ENCODE data around the gene CHRDL2.

Gene CHRDL2

GRCh38 chr11:74684661-74685060 is 46.6 kb downstream of the CHRDL2 start:
- no peak for DNase-seq

GRCh38 chr11:74683941-74684481 is 47.2 kb downstream of the CHRDL2 start:
- DNase-seq, result peak; percentile 44

- no peak for DNase-seq
These were observed 47.9 kb downstream of the CHRDL2 start for GRCh38 chr11:74683279-74683871.

- no peak for DNase-seq
These were observed 48.4 kb downstream of the CHRDL2 start for GRCh38 chr11:74682731-74683278.

- no peak for DNase-seq
These were observed 49.3 kb downstream of the CHRDL2 start for GRCh38 chr11:74681686-74682651.

GRCh38 chr11:74680703-74681531 is 50.3 kb downstream of the CHRDL2 start:
- no peak for DNase-seq

GRCh38 chr11:74680035-74680671 is 51.1 kb downstream of the CHRDL2 start:
- no peak for DNase-seq

GRCh38 chr11:74679513-74679865 is 51.7 kb downstream of the CHRDL2 start:
- no peak for DNase-seq

GRCh38 chr11:74678591-74679512 is 52.4 kb downstream of the CHRDL2 start:
- no peak for DNase-seq

GRCh38 chr11:74678041-74678440 is 53.2 kb downstream of the CHRDL2 start:
- DNase-seq, result no peak

- no peak for DNase-seq
These were observed 54.1 kb downstream of the CHRDL2 start for GRCh38 chr11:74677131-74677530.

- no peak for DNase-seq
These were observed 54.6 kb downstream of the CHRDL2 start for GRCh38 chr11:74676596-74676995.

GRCh38 chr11:74675761-74676160 is 55.5 kb downstream of the CHRDL2 start:
- DNase-seq, result no peak

GRCh38 chr11:74673693-74674360 is 57.4 kb downstream of the CHRDL2 start:
- no peak for DNase-seq

- peak; percentile 96 for DNase-seq
These were observed 58.1 kb downstream of the CHRDL2 start for GRCh38 chr11:74672956-74673692.

- DNase-seq, result no peak
These were observed 58.8 kb downstream of the CHRDL2 start for GRCh38 chr11:74672332-74672955.

- DNase-seq, result peak; percentile 76
These were observed 59.6 kb downstream of the CHRDL2 start for GRCh38 chr11:74671520-74672196.

- DNase-seq, result no peak
These were observed 61.1 kb downstream of the CHRDL2 start for GRCh38 chr11:74670171-74670570.
